ENCODE data around the gene SMARCA1.

DNA sequence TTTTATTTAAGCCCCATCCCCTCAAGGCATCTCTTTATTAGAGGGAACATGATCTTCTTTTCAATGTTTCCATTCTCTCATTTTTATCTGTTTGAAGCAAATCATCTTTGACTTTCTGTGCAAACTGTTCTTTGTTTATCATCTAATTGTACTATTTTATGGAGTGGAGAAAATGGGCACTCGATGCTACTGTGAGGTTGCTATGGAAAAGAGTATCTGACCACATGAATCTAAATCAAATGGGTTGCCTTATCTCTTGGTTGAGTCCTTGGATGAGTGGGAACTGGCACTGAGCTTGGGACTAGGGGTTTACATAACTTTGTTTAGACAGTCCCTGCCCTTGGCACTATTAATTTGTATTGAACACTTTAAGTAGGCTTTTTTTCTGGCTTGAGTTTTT lies 25.8 kb upstream of the SMARCA1 start:
- TF ChIP-seq POLR2A (IDR thresholded peaks at IDR 0.05; ENCODE audit: low read depth, low read length) (no peak), RCOR1 (conservative IDR thresholded peaks at IDR 0.05; ENCODE audit: low read depth, low read length) (no peak), EZH2 (IDR thresholded peaks at IDR 0.05; ENCODE audit: borderline replicate concordance, control insufficient read depth, low read depth, low read length) (no peak), PAX8 (IDR thresholded peaks at IDR 0.05) (no peak), CEBPB (IDR thresholded peaks at IDR 0.05; ENCODE audit: borderline replicate concordance in 1 of 2, low read depth in 2 of 2, low read length in 2 of 2) (no peak), STAT1 (conservative IDR thresholded peaks at IDR 0.05) (no peak), ZZZ3 (IDR thresholded peaks at IDR 0.05; ENCODE audit: control insufficient read depth, insufficient read length, low read depth) (no peak), TCF3 (IDR thresholded peaks at IDR 0.05; ENCODE audit: borderline replicate concordance, insufficient read depth, low read depth, low read length) (no peak), SIX5 (IDR thresholded peaks at IDR 0.05; ENCODE audit: low read depth, low read length, severe bottlenecking) (no peak), ZNF24 (IDR thresholded peaks at IDR 0.05) (no peak), BHLHE40 (IDR thresholded peaks at IDR 0.05; ENCODE audit: borderline replicate concordance in 1 of 2, low read depth in 2 of 2, low read length in 1 of 2) (no peak), MYC (IDR thresholded peaks at IDR 0.05; ENCODE audit: insufficient read depth, insufficient read length, insufficient replicate concordance, low read length, severe bottlenecking) (no peak)
- TF ChIP-seq, protein P1, sequence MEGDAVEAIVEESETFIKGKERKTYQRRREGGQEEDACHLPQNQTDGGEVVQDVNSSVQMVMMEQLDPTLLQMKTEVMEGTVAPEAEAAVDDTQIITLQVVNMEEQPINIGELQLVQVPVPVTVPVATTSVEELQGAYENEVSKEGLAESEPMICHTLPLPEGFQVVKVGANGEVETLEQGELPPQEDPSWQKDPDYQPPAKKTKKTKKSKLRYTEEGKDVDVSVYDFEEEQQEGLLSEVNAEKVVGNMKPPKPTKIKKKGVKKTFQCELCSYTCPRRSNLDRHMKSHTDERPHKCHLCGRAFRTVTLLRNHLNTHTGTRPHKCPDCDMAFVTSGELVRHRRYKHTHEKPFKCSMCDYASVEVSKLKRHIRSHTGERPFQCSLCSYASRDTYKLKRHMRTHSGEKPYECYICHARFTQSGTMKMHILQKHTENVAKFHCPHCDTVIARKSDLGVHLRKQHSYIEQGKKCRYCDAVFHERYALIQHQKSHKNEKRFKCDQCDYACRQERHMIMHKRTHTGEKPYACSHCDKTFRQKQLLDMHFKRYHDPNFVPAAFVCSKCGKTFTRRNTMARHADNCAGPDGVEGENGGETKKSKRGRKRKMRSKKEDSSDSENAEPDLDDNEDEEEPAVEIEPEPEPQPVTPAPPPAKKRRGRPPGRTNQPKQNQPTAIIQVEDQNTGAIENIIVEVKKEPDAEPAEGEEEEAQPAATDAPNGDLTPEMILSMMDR (IDR thresholded peaks at IDR 0.05 in 2 of 3, conservative IDR thresholded peaks at IDR 0.05 in 1 of 3; ENCODE audit: control insufficient read depth in 2 of 3, extremely low read depth in 1 of 3, insufficient read depth in 1 of 3, low read depth in 3 of 3, low read length in 3 of 3), result no peak

Measured in GM12878 (cell line).